ENCODE measurements around the gene PEX6. TPM values are rescaled to one million over a fixed set of nuclear protein-coding genes. Genes with fewer than 3 reads are reported as not detected.

The PEX6 gene
- total and polyA plus RNA-seq, 2 of the 13 experiments (the other 11 are each of a cell fraction or from before 2014, with no cell fraction given) = 5.1 to 6.7 TPM

GRCh38 chr6:42942444-42942843, 36.5 kb downstream of the PEX6 start (continued):
- TF ChIP-seq, protein P1, sequence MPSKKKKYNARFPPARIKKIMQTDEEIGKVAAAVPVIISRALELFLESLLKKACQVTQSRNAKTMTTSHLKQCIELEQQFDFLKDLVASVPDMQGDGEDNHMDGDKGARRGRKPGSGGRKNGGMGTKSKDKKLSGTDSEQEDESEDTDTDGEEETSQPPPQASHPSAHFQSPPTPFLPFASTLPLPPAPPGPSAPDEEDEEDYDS (CRISPR knock-in tag; IDR thresholded peaks at IDR 0.05) = no peak
- TF ChIP-seq, protein P2, sequence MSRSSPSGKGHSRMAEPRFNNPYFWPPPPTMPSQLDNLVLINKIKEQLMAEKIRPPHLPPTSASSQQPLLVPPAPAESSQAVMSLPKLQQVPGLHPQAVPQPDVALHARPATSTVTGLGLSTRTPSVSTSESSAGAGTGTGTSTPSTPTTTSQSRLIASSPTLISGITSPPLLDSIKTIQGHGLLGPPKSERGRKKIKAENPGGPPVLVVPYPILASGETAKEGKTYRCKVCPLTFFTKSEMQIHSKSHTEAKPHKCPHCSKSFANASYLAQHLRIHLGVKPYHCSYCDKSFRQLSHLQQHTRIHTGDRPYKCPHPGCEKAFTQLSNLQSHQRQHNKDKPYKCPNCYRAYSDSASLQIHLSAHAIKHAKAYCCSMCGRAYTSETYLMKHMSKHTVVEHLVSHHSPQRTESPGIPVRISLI (CRISPR knock-in tag; IDR thresholded peaks at IDR 0.05; ENCODE audit: borderline replicate concordance) = peak; percentile 83
- no peak for TF ChIP-seq ZNF205 (CRISPR knock-in tag; IDR thresholded peaks at IDR 0.05)
- TF ChIP-seq ZNF546 (CRISPR knock-in tag; conservative IDR thresholded peaks at IDR 0.05) = no peak
- peak; percentile 32 for TF ChIP-seq AGO2 (optimal IDR thresholded peaks at IDR 0.05; ENCODE audit: low read depth, low read length)
- no peak for TF ChIP-seq HHEX (CRISPR knock-in tag; IDR thresholded peaks at IDR 0.05)
- TF ChIP-seq GLMP (CRISPR knock-in tag; IDR thresholded peaks at IDR 0.05; ENCODE audit: borderline replicate concordance) = no peak
- no peak for TF ChIP-seq ARHGAP35 (CRISPR knock-in tag; IDR thresholded peaks at IDR 0.05; ENCODE audit: borderline replicate concordance)
- no peak for TF ChIP-seq FOSL2 (CRISPR knock-in tag; IDR thresholded peaks at IDR 0.05)
- TF ChIP-seq KMT2A (CRISPR knock-in tag; IDR thresholded peaks at IDR 0.05) = no peak
- no peak for TF ChIP-seq MATR3 (CRISPR knock-in tag; IDR thresholded peaks at IDR 0.05)
- no peak for TF ChIP-seq ATRX (CRISPR knock-in tag; IDR thresholded peaks at IDR 0.05; ENCODE audit: borderline replicate concordance)
- TF ChIP-seq CBFB (CRISPR knock-in tag; IDR thresholded peaks at IDR 0.05) = peak; percentile 35; the same call in 1 of the 2 replicates
- TF ChIP-seq KDM3A (CRISPR knock-in tag; IDR thresholded peaks at IDR 0.05; ENCODE audit: low read depth) = no peak
- TF ChIP-seq ZNF567 (CRISPR knock-in tag; IDR thresholded peaks at IDR 0.05; ENCODE audit: borderline replicate concordance) = no peak
- no peak for TF ChIP-seq BRD4 (CRISPR knock-in tag; IDR thresholded peaks at IDR 0.05)
- TF ChIP-seq SOX6 (IDR thresholded peaks at IDR 0.05) = no peak
- 0 out of 2 replicates have a peak, but pooled peaks have one; percentile 25 for TF ChIP-seq SOX6 (CRISPR knock-in tag; IDR thresholded peaks at IDR 0.05)
- TF ChIP-seq POLR2G (IDR thresholded peaks at IDR 0.05; ENCODE audit: low read depth, low read length) = no peak
- TF ChIP-seq AGO1 (IDR thresholded peaks at IDR 0.05; ENCODE audit: low read depth, low read length, poor library complexity, severe bottlenecking) = no peak
- TF ChIP-seq U2AF2 (IDR thresholded peaks at IDR 0.05; ENCODE audit: low read depth, low read length) = no peak
- TF ChIP-seq, protein P3, sequence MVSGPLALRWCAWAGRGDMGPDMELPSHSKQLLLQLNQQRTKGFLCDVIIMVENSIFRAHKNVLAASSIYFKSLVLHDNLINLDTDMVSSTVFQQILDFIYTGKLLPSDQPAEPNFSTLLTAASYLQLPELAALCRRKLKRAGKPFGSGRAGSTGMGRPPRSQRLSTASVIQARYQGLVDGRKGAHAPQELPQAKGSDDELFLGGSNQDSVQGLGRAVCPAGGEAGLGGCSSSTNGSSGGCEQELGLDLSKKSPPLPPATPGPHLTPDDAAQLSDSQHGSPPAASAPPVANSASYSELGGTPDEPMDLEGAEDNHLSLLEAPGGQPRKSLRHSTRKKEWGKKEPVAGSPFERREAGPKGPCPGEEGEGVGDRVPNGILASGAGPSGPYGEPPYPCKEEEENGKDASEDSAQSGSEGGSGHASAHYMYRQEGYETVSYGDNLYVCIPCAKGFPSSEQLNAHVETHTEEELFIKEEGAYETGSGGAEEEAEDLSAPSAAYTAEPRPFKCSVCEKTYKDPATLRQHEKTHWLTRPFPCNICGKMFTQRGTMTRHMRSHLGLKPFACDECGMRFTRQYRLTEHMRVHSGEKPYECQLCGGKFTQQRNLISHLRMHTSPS (CRISPR knock-in tag; IDR thresholded peaks at IDR 0.05; ENCODE audit: low read depth) = no peak
- TF ChIP-seq, protein P4, sequence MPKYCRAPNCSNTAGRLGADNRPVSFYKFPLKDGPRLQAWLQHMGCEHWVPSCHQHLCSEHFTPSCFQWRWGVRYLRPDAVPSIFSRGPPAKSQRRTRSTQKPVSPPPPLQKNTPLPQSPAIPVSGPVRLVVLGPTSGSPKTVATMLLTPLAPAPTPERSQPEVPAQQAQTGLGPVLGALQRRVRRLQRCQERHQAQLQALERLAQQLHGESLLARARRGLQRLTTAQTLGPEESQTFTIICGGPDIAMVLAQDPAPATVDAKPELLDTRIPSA (CRISPR knock-in tag; IDR thresholded peaks at IDR 0.05; ENCODE audit: borderline replicate concordance) = no peak
- no peak for TF ChIP-seq ZNF784 (CRISPR knock-in tag; IDR thresholded peaks at IDR 0.05; ENCODE audit: borderline replicate concordance)
- no peak for TF ChIP-seq TFDP2 (CRISPR knock-in tag; IDR thresholded peaks at IDR 0.05)

All from HepG2 (cell line).